H1 (cell line): ENCODE data around the gene NR4A2. TPM values are rescaled to one million over a fixed set of nuclear protein-coding genes. Genes with fewer than 3 reads are reported as not detected.

ENCODE experiments used
- CTCF ChIA-PET: fragments of 300-600 bp; sonication (Branson Sonifier 250); formaldehyde crosslinking; loops from one replicate; lab custom pipeline; 2021; ENCODE audit not compliant: partially characterized antibody; lab: Charles Lee
- POLR2A ChIA-PET: fragments of 300-600 bp; sonication (Branson Sonifier 250); formaldehyde crosslinking; loops from one replicate; lab custom pipeline; 2021; ENCODE audit warnings: inconsistent platforms; ENCODE audit not compliant: partially characterized antibody; lab: Charles Lee
- DNase-seq, 2 experiments: peaks; one replicate each; pipeline versions ENCODE4 v3.0.0 to v3.0.0-alpha.2; 2010 to 2022; ENCODE audit warnings: low spot score in 2 of 2, low read depth in 1 of 2, mixed read lengths in 1 of 2
- FAIRE-seq: peaks from 2 replicates; lab custom pipeline; 2011; peaks lifted over from hg19 to GRCh38; lab: Jason Lieb, UNC
- H2AFZ ChIP-seq: 2 replicates; pipeline ENCODE4 v1.8.1; 2012; ENCODE audit warnings: low read length, inconsistent platforms
- H2AK5ac ChIP-seq: 2 replicates; pipeline ENCODE4 v1.6.1; 2013; ENCODE audit warnings: low read depth, low read length
- H2BK120ac ChIP-seq: replicated peaks from 2 replicates; pipeline ENCODE3; 2013; ENCODE audit warnings: low read depth, low read length, inconsistent platforms
- H2BK12ac ChIP-seq: 2 replicates; pipeline ENCODE4 v1.6.1; 2013; ENCODE audit warnings: low read depth, low read length
- H2BK15ac ChIP-seq: 2 replicates; pipeline ENCODE4 v1.6.1; 2013; ENCODE audit warnings: low read length
- H2BK20ac ChIP-seq: 2 replicates; pipeline ENCODE4 v1.6.1; 2013; ENCODE audit warnings: low read length
- H2BK5ac ChIP-seq: 2 replicates; pipeline ENCODE4 v1.6.1; 2013; ENCODE audit warnings: low read depth, low read length
- H3K14ac ChIP-seq: 2 replicates; pipeline ENCODE4 v1.6.1; 2013; ENCODE audit warnings: inconsistent platforms; ENCODE audit not compliant: insufficient read length
- H3K18ac ChIP-seq: 2 replicates; pipeline ENCODE4 v1.6.1; 2013; ENCODE audit warnings: low read length; ENCODE audit errors: extremely low read depth
- H3K23ac ChIP-seq: 2 replicates; pipeline ENCODE4 v1.6.1; 2013; ENCODE audit warnings: inconsistent platforms; ENCODE audit not compliant: insufficient read length
- H3K23me2 ChIP-seq: 2 replicates; pipeline ENCODE4 v1.6.1; 2013; ENCODE audit warnings: low read depth, low read length
- H3K27ac ChIP-seq: 2 replicates; pipeline ENCODE4 v1.6.1; 2011; ENCODE audit warnings: low read depth, low read length, inconsistent platforms
- H3K27me3 ChIP-seq, 4 experiments: replicated peaks in 1 of 4; 1 replicate in 1 of 4; 2 replicates in 3 of 4; pipeline versions ENCODE4 v1.6.1 to v1.8.1; 2011 to 2013; ENCODE audit warnings: low read length in 3 of 4, mild to moderate bottlenecking in 3 of 4, inconsistent platforms in 2 of 4, mixed read lengths in 2 of 4, moderate library complexity in 1 of 4; ENCODE audit not compliant: control insufficient read depth in 3 of 4, insufficient read depth in 3 of 4; ENCODE audit errors: extremely low read depth in 1 of 4
- H3K36me3 ChIP-seq, 4 experiments: 2 replicates each; pipeline versions ENCODE4 v1.6.1 to v1.8.1; 2011 to 2013; ENCODE audit warnings: mild to moderate bottlenecking in 4 of 4, low read length in 3 of 4, moderate library complexity in 2 of 4, control low read depth in 1 of 4, inconsistent platforms in 1 of 4; ENCODE audit not compliant: insufficient read depth in 4 of 4, control insufficient read depth in 2 of 4
- H3K4ac ChIP-seq: replicated peaks from 2 replicates; pipeline ENCODE3; 2013; ENCODE audit warnings: low read length, low read depth, mixed read lengths, inconsistent platforms; ENCODE audit not compliant: insufficient read length
- H3K4me1 ChIP-seq, 4 experiments: replicated peaks in 1 of 4; 1 replicate in 1 of 4; 2 replicates in 3 of 4; pipeline versions ENCODE4 v1.6.1 to v1.8.1; 2011 to 2013; ENCODE audit warnings: low read length in 3 of 4, inconsistent platforms in 2 of 4, mixed read lengths in 1 of 4; ENCODE audit not compliant: insufficient read depth in 4 of 4, control insufficient read depth in 3 of 4
- H3K4me2 ChIP-seq, 2 experiments: 2 replicates each; pipeline versions ENCODE4 v1.6.1 to v1.8.1; 2011 to 2013; ENCODE audit warnings: low read depth in 2 of 2, low read length in 2 of 2, control low read depth in 1 of 2, inconsistent platforms in 1 of 2, mild to moderate bottlenecking in 1 of 2; ENCODE audit not compliant: insufficient read depth in 1 of 2
- H3K4me3 ChIP-seq, 4 experiments: fragments of 200-600, 300-600 bp in 1 of 4; sonication (generic), shearing (Covaris generic), sonication (Bioruptor Twin) in 1 of 4; 2 replicates each; pipeline versions ENCODE4 v1.5.1 to v1.8.1; 2011 to 2016; ENCODE audit warnings: low read length in 4 of 4, low read depth in 3 of 4, control low read depth in 2 of 4, inconsistent platforms in 2 of 4, mild to moderate bottlenecking in 2 of 4, mixed read lengths in 1 of 4, moderate library complexity in 1 of 4; ENCODE audit not compliant: insufficient read depth in 2 of 4; ENCODE audit errors: extremely low read depth in 1 of 4
- H3K56ac ChIP-seq: replicated peaks from 2 replicates; pipeline ENCODE3; 2013; ENCODE audit warnings: low read depth, mild to moderate bottlenecking, mixed read lengths, low read length, inconsistent platforms; ENCODE audit not compliant: insufficient read length
- H3K79me1 ChIP-seq: 2 replicates; pipeline ENCODE4 v1.6.1; 2013; ENCODE audit warnings: low read depth, low read length, control low read depth
- H3K79me2 ChIP-seq, 2 experiments: 2 replicates each; pipeline versions ENCODE4 v1.6.1 to v1.8.1; 2012 to 2013; ENCODE audit warnings: low read length in 2 of 2, mild to moderate bottlenecking in 2 of 2, inconsistent platforms in 1 of 2; ENCODE audit not compliant: insufficient read depth in 2 of 2, control insufficient read depth in 1 of 2
- H3K9ac ChIP-seq, 4 experiments: replicated peaks in 1 of 4; 1 replicate in 1 of 4; 2 replicates in 3 of 4; pipeline versions ENCODE4 v1.6.1 to v1.8.1; 2011 to 2013; ENCODE audit warnings: low read depth in 3 of 4, low read length in 3 of 4, control low read depth in 2 of 4, mild to moderate bottlenecking in 2 of 4, moderate library complexity in 2 of 4, inconsistent platforms in 1 of 4; ENCODE audit errors: extremely low read depth in 1 of 4
- H3K9me3 ChIP-seq, 2 experiments: 2 replicates each; pipeline versions ENCODE4 v1.6.1 to v1.8.1; 2012 to 2013; ENCODE audit warnings: mild to moderate bottlenecking in 2 of 2, moderate library complexity in 2 of 2, control low read depth in 1 of 2, inconsistent platforms in 1 of 2, low read depth in 1 of 2, low read length in 1 of 2, mixed read lengths in 1 of 2; ENCODE audit not compliant: insufficient read depth in 2 of 2
- H4K20me1 ChIP-seq, 2 experiments: replicated peaks in 1 of 2; 2 replicates each; pipeline versions ENCODE3 to v1.8.1; 2011 to 2013; ENCODE audit warnings: inconsistent platforms in 2 of 2, low read length in 2 of 2, mild to moderate bottlenecking in 1 of 2; ENCODE audit not compliant: insufficient read depth in 2 of 2, control insufficient read depth in 1 of 2
- H4K5ac ChIP-seq: 2 replicates; pipeline ENCODE4 v1.6.1; 2013; ENCODE audit warnings: low read length, low read depth, mixed read lengths, inconsistent platforms; ENCODE audit not compliant: insufficient read length
- H4K8ac ChIP-seq: 2 replicates; pipeline ENCODE4 v1.8.0; 2013; ENCODE audit warnings: mild to moderate bottlenecking, moderate library complexity, low read length, inconsistent platforms; ENCODE audit not compliant: insufficient read depth; ENCODE audit errors: extremely low read depth
- H4K91ac ChIP-seq: replicated peaks from 2 replicates; pipeline ENCODE3; 2013; ENCODE audit warnings: low read length, mixed read lengths, inconsistent platforms; ENCODE audit not compliant: insufficient read length
- HDAC6 ChIP-seq: IDR thresholded peaks from one replicate; pipeline ENCODE4 v1.7.1; 2012; ENCODE audit warnings: low read depth, mild to moderate bottlenecking, inconsistent platforms, low read length, moderate library complexity
- POLR2AphosphoS5 ChIP-seq: IDR thresholded peaks from 2 replicates; pipeline ENCODE4 v1.6.1; 2011; ENCODE audit warnings: low read depth, low read length
- POU5F1 ChIP-seq: IDR thresholded peaks from 2 replicates; pipeline ENCODE4 v1.6.1; 2011; ENCODE audit warnings: low read depth, mild to moderate bottlenecking, low read length, moderate library complexity
- RNF2 ChIP-seq: fragments of 200-900, 300-1000 bp; sonication (generic); IDR thresholded peaks from 2 replicates; pipeline ENCODE4 v1.7.1; 2016; ENCODE audit warnings: borderline replicate concordance, low read depth, mild to moderate bottlenecking, antibody characterized with exemption, low read length; ENCODE audit not compliant: poor library complexity, severe bottlenecking; ENCODE audit errors: missing control alignments
- SIN3A ChIP-seq, 2 experiments: IDR thresholded peaks in 1 of 2; conservative IDR thresholded peaks in 1 of 2; 2 replicates each; pipeline ENCODE4 v1.6.1; 2011 to 2012; ENCODE audit warnings: low read length in 2 of 2, improper control_type of control experiment in 1 of 2, low read depth in 1 of 2, mild to moderate bottlenecking in 1 of 2
- SIRT6 ChIP-seq: IDR thresholded peaks from one replicate; pipeline ENCODE4 v1.7.1; 2012; ENCODE audit warnings: low read length, inconsistent platforms
- ZNF274 ChIP-seq: IDR thresholded peaks from 2 replicates; pipeline ENCODE4 v1.7.0; 2012; ENCODE audit warnings: low read length, borderline replicate concordance; ENCODE audit errors: extremely low read depth
- WGBS, 2 experiments: shearing (Covaris generic) in 1 of 2; methylation state at CpG; one replicate each; pipeline versions ENCODE4 v1.1.6 to v1.1.7; 2013 to 2015; ENCODE audit warnings: low lambda C conversion rate in 2 of 2, mixed read lengths in 2 of 2, inconsistent platforms in 1 of 2, low coverage in 1 of 2, missing lambda C conversion rate in 1 of 2; ENCODE audit not compliant: insufficient replicate concordance in 2 of 2, insufficient coverage in 1 of 2, insufficient read length in 1 of 2; ENCODE audit errors: extremely low coverage in 1 of 2, missing lambda C conversion rate in 1 of 2; 5-methylcytosine and 5-hydroxymethylcytosine counted together
- polyA plus RNA-seq, 7 experiments: library from polyadenylated mRNA; depleted of rRNA in 3 of 7; stranded (reverse) in 5 of 7; unstranded in 2 of 7; fragments of >200 nt in 5 of 7; fragments of 200-250 nt in 2 of 7; gene quantifications; 1 replicate in 5 of 7; 2 replicates in 1 of 7; 4 replicates in 1 of 7; pipeline versions ENCODE4 v1.2.1 to v1.2.3, GENCODE V29; 2011 to 2013; ENCODE audit warnings: missing spikeins in 2 of 7, mixed read lengths in 2 of 7
- total RNA-seq: library from RNA; stranded (reverse); fragmentation: NEBNext Ultra II Directional; extraction: Animal tissue kit (Norgen Biotek cat#: 25700); gene quantifications from 2 replicates; pipeline ENCODE4 v1.2.1, GENCODE V29; 2021

NR4A2 gene
- total and polyA plus RNA-seq, 2 of the 8 experiments (the other 6 are each of a cell fraction or from before 2014, with no cell fraction given), result 0.15 to 1.7 TPM

- 0 out of 8 replicates have a peak overlapping the region, but pooled peaks of 1 of the 4 experiments have one; percentile 61 for H3K4me3 ChIP-seq
- H3K18ac ChIP-seq, result no peak overlapping the region
- H3K23ac ChIP-seq, result no peak overlapping the region
- ChIA-PET POLR2A (interaction anchor here (1.1 to 2.1 kb wide), 2 partner anchors 8 to 17 kb away, joined by 3 to 6 read pairs; partner anchors contain the start of gene NR4A2), CTCF (interaction anchor here (2.7 kb wide), 1 partner anchor 11 kb away, joined by 16 read pairs; no protein-coding TSS in a partner anchor)
- H3K14ac ChIP-seq, result no peak overlapping the region
- FAIRE-seq, result no peak
- H3K23me2 ChIP-seq, result peaks cover 20% of the 10 kb centered on the region; the same call in 1 of the 2 replicates
- H2BK20ac ChIP-seq, result 0 out of 2 replicates have a peak overlapping the region, but pooled peaks have one; percentile 13
- H3K4ac ChIP-seq, result no peak overlapping the region
- H3K27ac ChIP-seq, result no peak overlapping the region
- H2BK15ac ChIP-seq, result no peak overlapping the region; the same call in 1 of the 2 replicates
- no peaks in the 10 kb centered on the region for H3K79me1 ChIP-seq
- H3K9me3 ChIP-seq, result no peaks in the 10 kb centered on the region
- DNase-seq, result no peak
- no peak overlapping the region for H3K9ac ChIP-seq
- no peak overlapping the region for H2BK120ac ChIP-seq
- H4K8ac ChIP-seq, result no peak overlapping the region
- 51% methylated on average over 2 of the region's 2 CpGs; no CpG with 5 or more reads in 1 of the 2 experiments for WGBS, 2 experiments
- no peak overlapping the region for H2AFZ ChIP-seq
- no peak overlapping the region for H3K56ac ChIP-seq
- H4K5ac ChIP-seq, result no peak overlapping the region
- no peaks in the 10 kb centered on the region for H3K36me3 ChIP-seq
- no peaks in the 10 kb centered on the region for H3K79me2 ChIP-seq
- H3K27me3 ChIP-seq, result peaks cover 73 to 100% (median 91%) of the 10 kb centered on the region in 4 experiments
- peak overlapping the region in 1 of 2 experiments; percentile 65; a peak in 1 of 4 replicates for H3K4me2 ChIP-seq
- H4K20me1 ChIP-seq, result peaks cover 7 to 9% of the 10 kb centered on the region in 2 experiments
- TF ChIP-seq SIRT6, result no peak
- no peak for TF ChIP-seq SIN3A (conservative IDR thresholded peaks at IDR 0.05 in 1 of 2, IDR thresholded peaks at IDR 0.05 in 1 of 2; ENCODE audit: low read depth in 1 of 2, low read length in 2 of 2)
- TF ChIP-seq POU5F1, result no peak
- TF ChIP-seq RNF2, result peak; percentile 6
- TF ChIP-seq POLR2AphosphoS5, result no peak
- TF ChIP-seq HDAC6, result no peak
- no peak for TF ChIP-seq ZNF274
- H4K91ac ChIP-seq, result no peak overlapping the region
- H3K4me1 ChIP-seq, result peaks cover 8 to 27% (median 20%) of the 10 kb centered on the region in 4 experiments
- no peak overlapping the region for H2BK5ac ChIP-seq
- no peak overlapping the region for H2AK5ac ChIP-seq
- no peak overlapping the region for H2BK12ac ChIP-seq
Measured at GRCh38 chr2:156323754-156324153, 8.8 kb downstream of the NR4A2 start.
